IPS DF 6.9 (cell line): ENCODE data around the gene FCAR.
"Not testable (repeated sequence)": the region's sequence is repeated elsewhere in the genome, so short reads cannot be mapped to it uniquely, and the experiment has no call there.

Experiments
- DNase-seq: peaks from one replicate; pipeline ENCODE4 v3.0.0-alpha.2; 2013; ENCODE audit warnings: low read depth, low spot score
- H3K27ac ChIP-seq: one replicate; pipeline ENCODE4 v1.5.1; 2013; ENCODE audit warnings: low read length, control low read depth
- H3K27me3 ChIP-seq: 2 replicates; pipeline ENCODE4 v1.6.1; 2013; ENCODE audit warnings: mild to moderate bottlenecking, low read length; ENCODE audit not compliant: control insufficient read depth, insufficient read depth
- H3K36me3 ChIP-seq: 2 replicates; pipeline ENCODE4 v1.6.1; 2013; ENCODE audit warnings: low read length; ENCODE audit not compliant: control insufficient read depth, insufficient read depth
- H3K4me1 ChIP-seq: 2 replicates; pipeline ENCODE4 v1.6.1; 2013; ENCODE audit warnings: low read length; ENCODE audit not compliant: control insufficient read depth, insufficient read depth
- H3K4me3 ChIP-seq: 2 replicates; pipeline ENCODE4 v1.5.1; 2013; ENCODE audit warnings: mild to moderate bottlenecking, low read length
- H3K9me3 ChIP-seq: 2 replicates; pipeline ENCODE4 v1.6.1; 2013; ENCODE audit warnings: low read length, inconsistent platforms; ENCODE audit not compliant: control insufficient read depth, insufficient read depth
- WGBS: extraction: QIAGEN DNeasy Blood & Tissue Kit; methylation state at CpG from one replicate; pipeline ENCODE4 v1.1.7; 2013; ENCODE audit warnings: mixed read lengths, missing lambda C conversion rate; ENCODE audit not compliant: insufficient read length, insufficient coverage; 5-methylcytosine and 5-hydroxymethylcytosine counted together

The FCAR gene

DNA sequence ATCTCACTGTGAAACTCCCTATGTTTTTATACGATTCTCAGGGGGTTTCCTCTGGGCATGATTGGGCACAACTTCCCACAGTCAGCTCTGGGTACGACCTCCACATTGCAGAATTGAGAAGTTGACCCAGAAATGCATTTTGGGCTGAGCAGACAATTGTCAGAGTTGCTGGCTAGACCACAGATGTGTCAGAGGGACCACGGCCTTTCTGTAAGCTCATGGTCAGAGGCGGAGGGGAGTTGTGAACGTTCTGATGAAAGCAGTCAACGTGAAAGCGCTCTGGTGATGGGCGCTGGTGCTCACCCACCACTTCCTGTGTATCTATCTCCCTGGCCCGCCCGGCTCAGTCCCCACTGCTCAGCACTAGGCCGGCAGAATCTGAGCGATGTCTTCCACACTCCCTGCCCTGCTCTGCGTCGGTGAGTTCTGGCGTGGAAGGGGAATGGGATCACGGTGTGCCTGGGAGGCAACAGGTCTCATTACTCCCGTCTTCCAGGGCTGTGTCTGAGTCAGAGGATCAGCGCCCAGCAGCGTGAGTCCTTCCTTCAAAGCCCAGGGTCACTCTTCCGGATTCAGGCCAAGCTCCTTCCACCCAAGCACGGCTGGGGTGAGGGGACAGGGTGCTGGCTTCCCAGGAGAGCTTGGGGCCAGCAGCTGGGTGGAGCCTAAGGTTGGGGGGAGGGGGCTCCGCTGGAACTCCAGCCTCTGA lies 31.9 kb downstream of the FCAR start, which contains the start of gene NCR1:
TSS of gene NCR1 (plus strand) at position 346 of the 709 bp plus-strand sequence. CDS start at position 386, 40 bp downstream.
- Histone ChIP-seq H3K4me1 (no peaks in the 10 kb centered on the region), H3K9me3 (peaks cover 7% of the 10 kb centered on the region), H3K4me3 (no peak within 1 kb of the TSS), H3K27me3 (no peaks in the 10 kb centered on the region), H3K36me3 (no peaks in the 10 kb centered on the region), H3K27ac (no peak within 1 kb of the TSS)
- DNase-seq, result no peak
- WGBS, result no CpG with 5 or more reads among the region's 22 CpGs

DNA sequence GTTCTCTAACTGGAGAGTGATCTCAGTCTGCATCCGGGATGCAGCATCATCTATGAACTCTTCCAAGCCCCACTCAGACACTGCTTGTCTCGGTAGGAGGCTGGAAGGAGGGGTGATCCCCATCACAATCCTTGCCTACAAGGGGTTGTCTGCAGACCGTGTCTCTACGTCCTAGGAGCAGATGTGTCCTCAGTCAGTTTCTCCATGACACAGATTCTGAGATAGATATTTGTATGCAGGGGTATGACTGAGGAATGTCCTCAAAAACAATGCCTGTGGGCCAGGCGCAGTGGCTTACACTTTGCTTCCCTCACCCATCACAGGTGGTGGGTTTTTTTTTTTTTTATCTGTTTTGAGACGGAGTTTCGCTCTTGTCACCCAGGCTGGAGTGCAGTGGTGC lies 32.8 kb downstream of the FCAR start:
- no peak overlapping the region for H3K4me3 ChIP-seq
- H3K27me3 ChIP-seq, result no peaks in the 10 kb centered on the region
- peaks cover 7% of the 10 kb centered on the region for H3K9me3 ChIP-seq
- DNase-seq, result no peak
- no CpG with 5 or more reads among the region's 7 CpGs for WGBS
- H3K36me3 ChIP-seq, result no peaks in the 10 kb centered on the region
- no peak overlapping the region for H3K27ac ChIP-seq
- H3K4me1 ChIP-seq, result no peaks in the 10 kb centered on the region

DNA sequence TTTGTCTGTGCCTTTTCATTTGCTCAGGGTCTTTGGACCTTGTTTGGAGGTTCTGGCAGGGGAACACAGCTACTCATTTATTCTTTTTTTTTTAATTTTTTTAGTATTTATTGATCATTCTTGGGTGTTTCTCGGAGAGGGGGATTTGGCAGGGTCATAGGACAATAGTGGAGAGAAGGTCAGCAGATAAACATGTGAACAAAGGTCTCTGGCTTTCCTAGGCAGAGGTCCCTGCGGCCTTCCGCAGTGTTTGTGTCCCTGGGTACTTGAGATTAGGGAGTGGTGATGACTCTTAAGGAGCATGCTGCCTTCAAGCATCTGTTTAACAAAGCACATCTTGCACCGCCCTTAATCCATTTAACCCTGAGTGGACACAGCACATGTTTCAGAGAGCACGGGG lies 33.9 kb downstream of the FCAR start:
- no CpG with 5 or more reads among the region's 5 CpGs for WGBS
- H3K27ac ChIP-seq, H3K4me3 ChIP-seq, H3K4me1 ChIP-seq, H3K9me3 ChIP-seq, DNase-seq, H3K27me3 ChIP-seq, H3K36me3 ChIP-seq: not testable (repeated sequence)

DNA sequence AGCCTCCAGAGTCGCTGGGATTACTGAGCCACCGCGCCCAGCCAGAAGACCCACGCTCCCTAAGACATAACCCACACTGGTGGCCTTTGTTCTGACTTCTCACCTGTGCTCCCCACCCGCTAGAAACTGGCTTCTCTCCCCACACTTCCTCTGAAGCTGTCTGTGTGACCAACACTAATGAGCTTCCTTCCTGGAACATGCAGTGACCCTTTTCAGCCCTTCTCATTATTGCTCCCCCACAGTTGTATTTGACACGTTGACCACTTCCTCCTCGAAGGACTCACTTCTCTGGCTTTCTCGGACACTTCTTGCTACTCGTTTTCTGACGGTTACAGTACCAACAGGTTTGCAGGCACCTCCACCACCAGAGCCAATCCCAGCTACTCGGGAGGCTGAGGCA lies 42.8 kb downstream of the FCAR start:
- Histone ChIP-seq H3K36me3 (no peaks in the 10 kb centered on the region), H3K4me3 (no peak overlapping the region), H3K9me3 (peaks cover 9% of the 10 kb centered on the region), H3K27ac (no peak overlapping the region), H3K27me3 (peaks cover 2% of the 10 kb centered on the region; the same call in 1 of the 2 replicates), H3K4me1 (no peaks in the 10 kb centered on the region)
- DNase-seq, result no peak
- WGBS, result no CpG with 5 or more reads among the region's 11 CpGs

DNA sequence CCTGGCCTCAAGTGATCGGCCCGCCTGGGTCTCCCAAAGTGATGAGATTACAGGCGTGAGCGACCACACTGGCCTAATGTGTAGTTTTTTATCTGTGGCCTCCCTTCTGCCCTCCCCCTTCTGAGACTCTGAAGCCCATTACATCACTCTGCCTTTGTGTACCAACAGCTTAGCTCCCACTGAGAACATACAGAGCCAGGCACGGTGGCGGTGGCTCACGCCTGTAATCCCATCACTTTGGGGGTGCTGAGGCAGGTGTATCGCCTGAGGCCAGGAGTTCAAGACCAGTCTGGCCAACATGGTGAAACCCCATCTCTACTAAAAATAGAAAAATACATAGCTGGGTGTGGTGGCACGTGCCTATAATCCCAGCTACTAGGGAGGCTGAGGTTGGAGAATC lies 44.5 kb downstream of the FCAR start:
- WGBS, result no CpG with 5 or more reads among the region's 9 CpGs
- H3K4me1 ChIP-seq, result no peaks in the 10 kb centered on the region
- no peak for DNase-seq
- H3K27me3 ChIP-seq, result peaks cover 2% of the 10 kb centered on the region; the same call in 1 of the 2 replicates
- no peak overlapping the region for H3K4me3 ChIP-seq
- H3K36me3 ChIP-seq, result no peaks in the 10 kb centered on the region
- no peak overlapping the region for H3K27ac ChIP-seq
- peaks cover 11% of the 10 kb centered on the region for H3K9me3 ChIP-seq

DNA sequence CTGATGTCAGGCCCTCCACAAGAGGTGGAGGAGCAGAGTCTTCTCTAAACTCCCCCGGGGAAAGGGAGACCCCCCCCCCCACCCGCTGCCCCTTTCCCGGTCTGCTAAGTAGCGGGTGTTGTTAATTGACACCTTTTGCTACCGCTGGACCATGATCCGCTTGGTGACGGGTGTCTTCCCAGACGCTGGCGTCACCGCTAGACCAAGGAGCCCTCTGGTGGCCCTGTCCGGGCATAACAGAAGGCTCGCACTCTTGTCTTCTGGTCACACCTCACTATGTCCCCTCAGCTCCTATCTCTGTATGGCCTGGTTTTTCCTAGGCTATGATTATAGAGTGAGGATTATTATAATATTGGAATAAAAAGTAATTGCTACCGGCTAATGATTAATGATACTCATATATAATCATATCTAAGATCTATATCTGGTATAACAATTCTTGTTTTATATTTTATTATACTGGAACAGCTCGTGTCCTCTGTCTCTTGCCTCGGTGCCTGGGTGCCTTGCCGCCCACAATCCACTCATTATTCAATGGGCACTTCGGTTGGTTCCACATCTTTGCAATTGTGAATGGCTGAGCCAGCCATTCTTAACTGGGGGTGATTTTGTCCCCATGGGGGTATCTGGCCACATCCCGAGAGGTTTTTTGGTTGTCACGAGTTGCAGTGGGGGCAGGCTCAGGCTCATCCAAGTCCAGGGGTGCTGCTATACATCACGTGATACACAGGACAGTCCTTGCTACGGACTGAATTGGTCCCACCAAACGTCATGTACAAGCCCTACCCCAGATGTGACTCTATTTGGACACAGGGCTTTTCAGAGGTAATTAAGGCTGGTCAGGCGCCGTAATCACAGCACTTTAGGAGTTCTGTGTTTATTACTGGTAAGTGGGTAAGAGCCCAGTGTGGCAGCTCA lies 45.9 kb downstream of the FCAR start:
- H3K36me3 ChIP-seq, H3K4me3 ChIP-seq, H3K27ac ChIP-seq, H3K4me1 ChIP-seq, DNase-seq, H3K27me3 ChIP-seq: not testable (repeated sequence)
- H3K9me3 ChIP-seq, result peaks cover 12% of the 10 kb centered on the region
- whole genome bisulfite sequencing, result no CpG with 5 or more reads among the region's 24 CpGs

DNA sequence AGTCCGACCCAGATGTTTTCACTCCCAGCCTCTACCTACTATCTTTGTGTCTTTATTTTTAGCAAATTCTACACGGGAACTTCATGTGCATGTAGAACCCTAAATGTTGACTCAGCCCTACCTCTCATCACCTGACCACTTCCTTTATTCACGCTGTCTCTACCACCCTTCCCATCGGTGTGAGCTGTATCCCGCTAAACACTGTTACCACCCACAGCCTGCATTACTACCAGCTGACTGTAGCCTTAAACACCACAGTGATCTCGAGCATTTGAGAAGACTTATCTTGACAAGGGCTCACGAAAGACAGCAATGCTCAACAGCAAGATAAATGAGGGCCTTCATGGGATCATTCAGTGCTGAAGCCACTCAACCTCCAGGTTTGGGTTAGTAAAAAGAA lies 47.0 kb downstream of the FCAR start:
- WGBS, result no CpG with 5 or more reads among the region's 7 CpGs
- no peak overlapping the region for H3K27ac ChIP-seq
- no peak overlapping the region for H3K4me3 ChIP-seq
- DNase-seq, result no peak
- H3K4me1 ChIP-seq, result no peaks in the 10 kb centered on the region
- H3K9me3 ChIP-seq, result peaks cover 14% of the 10 kb centered on the region
- H3K27me3 ChIP-seq, result peaks cover 2% of the 10 kb centered on the region; the same call in 1 of the 2 replicates
- H3K36me3 ChIP-seq, result no peaks in the 10 kb centered on the region

DNA sequence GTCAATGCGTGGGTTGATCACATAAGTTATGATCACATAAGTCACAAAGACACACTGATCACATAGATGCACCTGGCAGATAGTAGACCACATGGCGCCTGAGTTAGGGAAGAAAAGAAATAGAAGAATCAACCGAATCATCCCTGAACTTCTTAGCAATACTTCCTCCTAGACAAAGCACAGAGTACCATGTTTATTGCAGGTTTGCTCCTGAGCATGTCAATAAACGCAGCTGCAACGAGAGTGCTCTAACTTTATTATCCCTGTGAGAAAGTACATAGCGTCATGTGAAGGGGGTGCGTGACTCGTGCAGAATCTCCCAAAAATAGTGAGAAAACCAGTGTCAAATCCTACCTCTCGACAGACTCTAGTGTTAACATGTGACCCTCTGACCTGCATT lies 49.2 kb downstream of the FCAR start:
- Histone ChIP-seq H3K4me1 (no peaks in the 10 kb centered on the region), H3K27ac (no peak overlapping the region), H3K9me3 (peaks cover 11% of the 10 kb centered on the region), H3K36me3 (no peaks in the 10 kb centered on the region), H3K27me3 (peaks cover 2% of the 10 kb centered on the region; the same call in 1 of the 2 replicates), H3K4me3 (no peak overlapping the region)
- no CpG with 5 or more reads among the region's 9 CpGs for WGBS
- no peak for DNase-seq

DNA sequence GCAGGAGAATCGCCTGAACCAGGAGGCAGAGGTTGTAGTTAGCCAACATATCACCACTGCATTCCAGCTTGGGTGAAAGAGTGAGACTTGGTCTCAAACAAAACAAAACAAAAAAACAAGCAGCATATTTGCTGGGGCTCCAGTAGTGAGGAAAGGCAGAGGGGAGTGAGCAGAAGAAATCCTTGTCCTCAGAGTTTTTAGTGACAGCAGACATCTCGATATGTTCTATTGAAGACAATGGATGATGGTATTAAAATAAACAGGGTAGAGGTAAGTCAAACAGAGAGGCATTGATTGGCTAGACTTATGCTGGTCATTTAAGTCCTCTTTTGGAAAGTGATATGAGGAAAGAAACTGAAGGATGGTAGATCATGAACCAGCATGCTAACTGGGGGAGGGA lies 54.3 kb downstream of the FCAR start:
- Histone ChIP-seq H3K4me1 (no peaks in the 10 kb centered on the region; the same call in 1 of the 2 replicates), H3K9me3 (peaks cover 8% of the 10 kb centered on the region), H3K27ac (no peak overlapping the region), H3K4me3 (no peak overlapping the region), H3K27me3 (no peaks in the 10 kb centered on the region), H3K36me3 (no peaks in the 10 kb centered on the region)
- no peak for DNase-seq
- WGBS, result no CpG with 5 or more reads among the region's 2 CpGs

DNA sequence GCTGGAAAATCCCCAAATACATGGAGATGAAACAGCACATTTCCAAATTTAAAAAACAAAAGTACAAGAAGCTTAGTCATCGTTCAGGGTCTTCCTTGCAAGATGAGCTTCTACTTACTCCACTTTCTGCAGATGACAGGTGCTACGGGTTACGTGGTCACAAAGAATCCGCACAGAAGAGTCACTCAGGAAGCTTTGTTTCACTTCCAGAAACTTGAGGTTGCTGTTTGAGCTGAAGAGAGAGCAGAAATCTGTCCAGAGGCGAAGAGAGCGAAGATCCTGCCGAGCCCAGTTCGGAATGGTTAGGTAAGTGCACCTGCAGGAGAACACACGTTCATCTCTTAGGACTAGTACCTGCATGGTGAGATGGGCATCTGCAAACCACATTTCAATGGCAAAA lies 63.9 kb downstream of the FCAR start:
- H3K27ac ChIP-seq, result no peak overlapping the region
- no peaks in the 10 kb centered on the region for H3K36me3 ChIP-seq
- no peaks in the 10 kb centered on the region; the same call in 1 of the 2 replicates for H3K4me1 ChIP-seq
- H3K27me3 ChIP-seq, result no peaks in the 10 kb centered on the region
- H3K4me3 ChIP-seq, result no peak overlapping the region
- H3K9me3 ChIP-seq, result peaks cover 13% of the 10 kb centered on the region
- no peak for DNase-seq
- WGBS, result no CpG with 5 or more reads among the region's 9 CpGs
